ENCODE results near the gene TMPRSS5.

Gene TMPRSS5

DNA sequence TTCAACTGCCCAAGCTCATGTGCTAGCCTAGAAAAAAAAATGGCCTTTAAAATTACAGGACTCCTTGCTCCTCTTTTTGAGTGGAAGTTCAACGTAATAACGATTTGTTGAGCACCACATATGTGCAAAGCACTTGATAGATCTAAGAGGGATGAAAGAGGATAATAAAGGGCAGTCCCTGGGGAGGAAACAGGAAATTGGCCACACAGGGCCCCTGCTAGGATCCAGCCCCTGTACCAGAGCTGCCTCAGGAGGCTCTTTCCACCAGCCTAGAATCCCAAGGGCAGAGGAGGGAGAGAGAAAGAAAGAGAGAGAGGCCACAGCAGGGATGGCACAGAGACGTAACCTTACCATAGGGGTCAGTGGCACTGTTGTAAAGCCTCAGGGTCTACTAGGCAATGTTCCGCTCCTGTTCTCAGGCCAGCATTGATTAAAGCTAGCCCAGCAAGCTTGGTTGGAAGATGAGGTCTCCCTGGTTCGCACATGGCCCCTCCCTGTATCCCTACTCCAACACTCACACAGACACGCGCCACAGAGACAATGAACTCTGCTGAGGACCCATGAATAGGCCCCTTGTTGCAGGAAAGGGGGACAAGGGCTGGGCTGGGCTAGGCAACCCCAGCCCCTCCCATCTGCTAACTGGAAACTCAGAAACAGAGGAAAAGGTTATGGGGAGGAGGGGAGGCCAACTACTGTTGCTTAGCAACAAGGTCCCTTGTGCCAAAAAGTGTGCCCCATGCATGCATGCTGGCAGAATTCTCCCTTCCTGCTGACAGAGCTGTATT is at the start of gene TMPRSS5:
TSS of gene TMPRSS5 (minus strand) at position 438 of the 785 bp plus-strand sequence. CDS start at position 354, 84 bp downstream.
- TF ChIP-seq CEBPB (IDR thresholded peaks at IDR 0.05): no peak
- no peak for TF ChIP-seq NFIC (IDR thresholded peaks at IDR 0.05)
- no peak for TF ChIP-seq EGR1 (IDR thresholded peaks at IDR 0.05)

DNA sequence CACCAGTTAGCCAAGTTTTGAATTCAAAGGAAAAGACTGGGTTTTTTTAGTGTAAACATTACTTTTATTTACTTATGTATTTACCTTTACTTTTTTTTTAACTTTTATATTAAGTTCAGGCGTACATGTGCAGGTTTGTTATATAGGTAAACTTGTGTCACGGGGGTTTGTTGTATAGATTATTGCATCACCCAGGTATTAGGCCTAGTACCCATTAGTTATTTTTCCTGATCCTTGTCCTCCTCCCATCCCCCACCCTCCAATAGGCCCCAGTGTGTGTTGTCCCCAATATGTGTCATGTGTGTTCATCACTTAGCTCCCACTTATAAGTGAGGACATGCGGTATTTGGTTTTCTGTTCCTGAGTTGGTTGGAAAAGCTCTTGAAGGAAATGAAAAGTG is 46.8 kb upstream of the TMPRSS5 start:
- TF ChIP-seq EP300 (IDR thresholded peaks at IDR 0.05; ENCODE audit: borderline replicate concordance): no peak
- TF ChIP-seq FOXM1 (IDR thresholded peaks at IDR 0.05; ENCODE audit: borderline replicate concordance, low read depth): no peak
- no peak for TF ChIP-seq ZBTB7A (IDR thresholded peaks at IDR 0.05; ENCODE audit: low read depth)
- TF ChIP-seq, protein P1, sequence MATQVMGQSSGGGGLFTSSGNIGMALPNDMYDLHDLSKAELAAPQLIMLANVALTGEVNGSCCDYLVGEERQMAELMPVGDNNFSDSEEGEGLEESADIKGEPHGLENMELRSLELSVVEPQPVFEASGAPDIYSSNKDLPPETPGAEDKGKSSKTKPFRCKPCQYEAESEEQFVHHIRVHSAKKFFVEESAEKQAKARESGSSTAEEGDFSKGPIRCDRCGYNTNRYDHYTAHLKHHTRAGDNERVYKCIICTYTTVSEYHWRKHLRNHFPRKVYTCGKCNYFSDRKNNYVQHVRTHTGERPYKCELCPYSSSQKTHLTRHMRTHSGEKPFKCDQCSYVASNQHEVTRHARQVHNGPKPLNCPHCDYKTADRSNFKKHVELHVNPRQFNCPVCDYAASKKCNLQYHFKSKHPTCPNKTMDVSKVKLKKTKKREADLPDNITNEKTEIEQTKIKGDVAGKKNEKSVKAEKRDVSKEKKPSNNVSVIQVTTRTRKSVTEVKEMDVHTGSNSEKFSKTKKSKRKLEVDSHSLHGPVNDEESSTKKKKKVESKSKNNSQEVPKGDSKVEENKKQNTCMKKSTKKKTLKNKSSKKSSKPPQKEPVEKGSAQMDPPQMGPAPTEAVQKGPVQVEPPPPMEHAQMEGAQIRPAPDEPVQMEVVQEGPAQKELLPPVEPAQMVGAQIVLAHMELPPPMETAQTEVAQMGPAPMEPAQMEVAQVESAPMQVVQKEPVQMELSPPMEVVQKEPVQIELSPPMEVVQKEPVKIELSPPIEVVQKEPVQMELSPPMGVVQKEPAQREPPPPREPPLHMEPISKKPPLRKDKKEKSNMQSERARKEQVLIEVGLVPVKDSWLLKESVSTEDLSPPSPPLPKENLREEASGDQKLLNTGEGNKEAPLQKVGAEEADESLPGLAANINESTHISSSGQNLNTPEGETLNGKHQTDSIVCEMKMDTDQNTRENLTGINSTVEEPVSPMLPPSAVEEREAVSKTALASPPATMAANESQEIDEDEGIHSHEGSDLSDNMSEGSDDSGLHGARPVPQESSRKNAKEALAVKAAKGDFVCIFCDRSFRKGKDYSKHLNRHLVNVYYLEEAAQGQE (IDR thresholded peaks at IDR 0.05; ENCODE audit: low read depth): no peak
- TF ChIP-seq, protein P2, sequence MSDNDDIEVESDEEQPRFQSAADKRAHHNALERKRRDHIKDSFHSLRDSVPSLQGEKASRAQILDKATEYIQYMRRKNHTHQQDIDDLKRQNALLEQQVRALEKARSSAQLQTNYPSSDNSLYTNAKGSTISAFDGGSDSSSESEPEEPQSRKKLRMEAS (IDR thresholded peaks at IDR 0.05): no peak
- no peak for TF ChIP-seq EGR1 (IDR thresholded peaks at IDR 0.05)
- no peak for TF ChIP-seq CEBPB (IDR thresholded peaks at IDR 0.05)

DNA sequence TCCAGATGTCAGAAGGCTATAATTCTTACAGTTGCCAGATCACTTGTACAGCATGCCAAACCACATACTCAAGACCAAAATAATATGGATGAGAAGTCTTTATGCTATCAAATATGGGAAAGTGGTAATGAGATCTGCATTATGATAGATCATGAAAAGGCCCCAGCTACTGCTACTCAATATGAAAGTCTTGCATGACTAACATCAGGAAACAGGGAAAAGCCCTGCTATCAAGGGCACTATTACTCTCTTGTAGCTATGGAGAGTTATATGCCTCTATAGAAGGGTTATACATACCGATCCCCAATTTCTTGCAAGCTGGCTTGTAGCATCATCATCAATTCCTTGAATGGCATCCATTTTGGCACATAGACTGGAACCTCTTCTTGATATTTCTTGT is 30.2 kb upstream of the TMPRSS5 start:
- TF ChIP-seq TEAD4 (IDR thresholded peaks at IDR 0.05): no peak
- TF ChIP-seq, protein P1 (IDR thresholded peaks at IDR 0.05; ENCODE audit: low read depth): no peak
- TF ChIP-seq EP300 (IDR thresholded peaks at IDR 0.05; ENCODE audit: borderline replicate concordance): no peak
- no peak for TF ChIP-seq EGR1 (IDR thresholded peaks at IDR 0.05)
- TF ChIP-seq YY1 (IDR thresholded peaks at IDR 0.05; ENCODE audit: low read depth): no peak
- TF ChIP-seq CEBPB (IDR thresholded peaks at IDR 0.05): no peak
- TF ChIP-seq, protein P3, sequence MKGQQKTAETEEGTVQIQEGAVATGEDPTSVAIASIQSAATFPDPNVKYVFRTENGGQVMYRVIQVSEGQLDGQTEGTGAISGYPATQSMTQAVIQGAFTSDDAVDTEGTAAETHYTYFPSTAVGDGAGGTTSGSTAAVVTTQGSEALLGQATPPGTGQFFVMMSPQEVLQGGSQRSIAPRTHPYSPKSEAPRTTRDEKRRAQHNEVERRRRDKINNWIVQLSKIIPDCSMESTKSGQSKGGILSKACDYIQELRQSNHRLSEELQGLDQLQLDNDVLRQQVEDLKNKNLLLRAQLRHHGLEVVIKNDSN (IDR thresholded peaks at IDR 0.05): no peak
- TF ChIP-seq RAD21 (IDR thresholded peaks at IDR 0.05; ENCODE audit: low read depth): no peak
- TF ChIP-seq, protein P2 (IDR thresholded peaks at IDR 0.05): no peak
- TF ChIP-seq ZBTB7A (IDR thresholded peaks at IDR 0.05; ENCODE audit: low read depth): no peak
- no peak for TF ChIP-seq CREB1 (IDR thresholded peaks at IDR 0.05; ENCODE audit: low read depth)
- TF ChIP-seq FOXM1 (IDR thresholded peaks at IDR 0.05; ENCODE audit: borderline replicate concordance, low read depth): no peak
- no peak for TF ChIP-seq NFIC (IDR thresholded peaks at IDR 0.05)

DNA sequence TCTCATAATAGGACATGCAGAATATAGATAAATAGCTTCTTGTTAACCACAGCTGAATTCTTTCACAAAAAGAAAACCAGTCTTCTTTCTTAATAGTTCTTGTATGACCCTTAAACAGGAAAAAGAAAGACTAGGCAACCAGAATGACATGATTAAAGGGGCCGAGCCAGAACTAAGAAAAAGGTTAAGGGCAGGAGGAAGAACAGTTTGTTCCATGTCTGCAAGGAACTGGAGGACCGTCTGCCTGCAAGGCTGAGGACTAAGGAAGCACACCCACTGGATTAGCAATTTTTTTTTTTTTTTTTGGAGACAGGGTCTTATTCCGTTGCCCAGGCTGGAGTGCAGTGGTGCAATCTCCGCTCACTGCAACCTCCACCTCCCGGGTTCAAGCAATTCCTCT is 26.0 kb upstream of the TMPRSS5 start:
- TF ChIP-seq TAF1 (IDR thresholded peaks at IDR 0.05; ENCODE audit: low read depth): no peak
- TF ChIP-seq YY1 (IDR thresholded peaks at IDR 0.05; ENCODE audit: low read depth): no peak
- no peak for TF ChIP-seq CREB1 (IDR thresholded peaks at IDR 0.05; ENCODE audit: low read depth)
- no peak for TF ChIP-seq TEAD4 (IDR thresholded peaks at IDR 0.05)
- TF ChIP-seq, protein P2 (IDR thresholded peaks at IDR 0.05): no peak
- no peak for TF ChIP-seq TCF12 (IDR thresholded peaks at IDR 0.05; ENCODE audit: low read depth)
- no peak for TF ChIP-seq EGR1 (IDR thresholded peaks at IDR 0.05)
- TF ChIP-seq FOXM1 (IDR thresholded peaks at IDR 0.05; ENCODE audit: borderline replicate concordance, low read depth): no peak
- TF ChIP-seq RAD21 (IDR thresholded peaks at IDR 0.05; ENCODE audit: low read depth): no peak
- TF ChIP-seq, protein P3 (IDR thresholded peaks at IDR 0.05): no peak
- TF ChIP-seq CEBPB (IDR thresholded peaks at IDR 0.05): no peak
- no peak for TF ChIP-seq ZBTB7A (IDR thresholded peaks at IDR 0.05; ENCODE audit: low read depth)
- no peak for TF ChIP-seq NFIC (IDR thresholded peaks at IDR 0.05)
- TF ChIP-seq, protein P1 (IDR thresholded peaks at IDR 0.05; ENCODE audit: low read depth): no peak
- TF ChIP-seq EP300 (IDR thresholded peaks at IDR 0.05; ENCODE audit: borderline replicate concordance): no peak

Measured in Ishikawa (cell line).